ENCODE measurements around the gene SLC38A1. TPM values are rescaled to one million over a fixed set of nuclear protein-coding genes. Genes with fewer than 3 reads are reported as not detected.

The SLC38A1 gene
- total RNA-seq, 6 donors from 2014 or later = 12.7 to 75.7 (median 49.9) TPM

- DNase-seq (peak in 1 of 2 donors; percentile 85), ATAC-seq (ENCODE audit: low FRiP score in 2 of 2) (peak; percentile 62 to 89)
- 65 to 70% methylated on average over 12 of the region's 12 CpGs for WGBS, 2 donors
- H3K4me1 ChIP-seq = peaks cover 0 to 20% (median 14%) of the 10 kb centered on the region in 4 donors
- peak overlapping the region in 2 of 4 donors; percentile 36 to 53 for H3K27ac ChIP-seq
- no peak overlapping the region for H3K4me3 ChIP-seq
- peaks cover 0 to 2% (median 0%) of the 10 kb centered on the region in 4 donors for H3K36me3 ChIP-seq
- no peaks in the 10 kb centered on the region for H3K9me3 ChIP-seq
- TF ChIP-seq EP300 (IDR thresholded peaks at IDR 0.05) = peak in 1 of 4 donors; percentile 82
- TF ChIP-seq POLR2AphosphoS5 (IDR thresholded peaks at IDR 0.05) = peak; percentile 43 to 63
- peak in 1 of 4 donors; percentile 30 for TF ChIP-seq POLR2A (IDR thresholded peaks at IDR 0.05)
- TF ChIP-seq CTCF (IDR thresholded peaks at IDR 0.05) = no peak
- H3K27me3 ChIP-seq = no peaks in the 10 kb centered on the region
Observed at GRCh38 chr12:46209914-46210872, 58.6 kb downstream of the SLC38A1 start.

GRCh38 chr12:46209170-46209569 is 59.7 kb downstream of the SLC38A1 start:
- Histone ChIP-seq H3K4me3 (no peak overlapping the region), H3K27me3 (no peaks in the 10 kb centered on the region), H3K36me3 (peaks cover 0 to 2% (median 0%) of the 10 kb centered on the region in 4 donors), H3K9me3 (no peaks in the 10 kb centered on the region), H3K27ac (peak overlapping the region in 2 of 4 donors; percentile 36 to 53), H3K4me1 (peaks cover 0 to 20% (median 14%) of the 10 kb centered on the region in 4 donors)
- peak in 1 of 2 donors; percentile 60 for ATAC-seq (ENCODE audit: low FRiP score in 2 of 2)
- 55 to 58% methylated on average over 4 of the region's 4 CpGs for WGBS, 2 donors
- no peak for DNase-seq
- no peak for TF ChIP-seq POLR2AphosphoS5 (IDR thresholded peaks at IDR 0.05)
- TF ChIP-seq EP300 (IDR thresholded peaks at IDR 0.05) = no peak
- no peak for TF ChIP-seq CTCF (IDR thresholded peaks at IDR 0.05)
- no peak for TF ChIP-seq POLR2A (IDR thresholded peaks at IDR 0.05)

DNA sequence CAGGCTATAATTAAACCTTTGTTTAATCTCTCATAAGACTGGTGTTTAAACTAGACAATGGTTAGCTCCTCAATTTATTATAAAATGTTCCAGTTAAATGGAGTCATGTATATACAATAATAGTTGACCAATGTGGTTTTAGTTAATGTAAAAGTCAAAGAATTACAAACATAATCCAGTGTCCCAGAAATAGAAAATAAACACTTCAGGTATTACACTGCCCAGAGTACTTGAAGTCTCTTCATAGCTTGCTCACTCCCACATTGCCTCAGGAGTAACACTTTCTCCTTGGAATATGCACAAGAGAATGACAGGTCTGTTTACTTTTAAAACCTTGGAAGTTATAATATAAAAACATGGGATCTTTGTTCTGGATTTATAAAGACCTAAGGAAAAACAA is 60.5 kb downstream of the SLC38A1 start:
- TF ChIP-seq EP300 (IDR thresholded peaks at IDR 0.05) (peak in 1 of 4 donors; percentile 44), CTCF (IDR thresholded peaks at IDR 0.05) (no peak)
- DNase-seq (no peak), ATAC-seq (ENCODE audit: low FRiP score in 2 of 2) (peak in 1 of 2 donors; percentile 74)
- Histone ChIP-seq H3K4me1 (peaks cover 0 to 20% (median 14%) of the 10 kb centered on the region in 4 donors), H3K4me3 (no peak overlapping the region), H3K36me3 (peaks cover 0 to 2% (median 0%) of the 10 kb centered on the region in 4 donors), H3K9me3 (no peaks in the 10 kb centered on the region), H3K27ac (no peak overlapping the region), H3K27me3 (no peaks in the 10 kb centered on the region)

DNA sequence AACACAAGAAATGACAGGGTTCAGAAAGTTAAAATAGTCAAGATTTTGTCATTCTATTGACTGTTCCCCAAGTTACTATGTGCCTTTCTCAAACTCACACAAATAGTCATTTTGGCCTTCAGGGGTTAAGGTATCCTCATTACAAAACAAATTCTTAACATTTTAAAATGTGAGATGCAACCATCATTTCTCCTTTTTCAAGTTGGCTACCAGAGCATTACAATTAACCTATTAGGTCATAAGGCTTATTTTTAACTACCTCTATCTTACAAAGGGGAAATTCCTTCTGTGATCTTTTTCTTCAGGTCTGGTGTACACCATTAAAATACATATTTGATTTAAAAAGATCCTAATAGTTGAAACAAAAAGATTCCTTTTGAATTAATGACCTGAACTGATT is 61.2 kb downstream of the SLC38A1 start:
- H3K9me3 ChIP-seq = no peaks in the 10 kb centered on the region
- TF ChIP-seq POLR2AphosphoS5 (IDR thresholded peaks at IDR 0.05) (no peak), POLR2A (IDR thresholded peaks at IDR 0.05) (no peak), EP300 (IDR thresholded peaks at IDR 0.05) (no peak), CTCF (IDR thresholded peaks at IDR 0.05) (no peak)
- DNase-seq = no peak

More for the DNA sequence above, 61.2 kb downstream of the SLC38A1 start:
- Histone ChIP-seq H3K36me3 (peaks cover 0 to 2% (median 0%) of the 10 kb centered on the region in 4 donors), H3K27ac (no peak overlapping the region), H3K4me3 (no peak overlapping the region), H3K4me1 (peaks cover 0 to 20% (median 14%) of the 10 kb centered on the region in 4 donors), H3K27me3 (no peaks in the 10 kb centered on the region)
- no peak for ATAC-seq (ENCODE audit: low FRiP score in 2 of 2)

All from upper lobe of left lung (tissue), 6 donors.